GM19351 (cell line): ENCODE measurements around the gene BEGAIN.

Experiments
- ATAC-seq: cut with Tn5 transposase; IDR thresholded peaks from one replicate; pipeline ENCODE4 v1.9.1; 2021; ENCODE audit warnings: mild to moderate bottlenecking, moderate library complexity; ENCODE audit not compliant: unreplicated experiment

Gene BEGAIN

DNA sequence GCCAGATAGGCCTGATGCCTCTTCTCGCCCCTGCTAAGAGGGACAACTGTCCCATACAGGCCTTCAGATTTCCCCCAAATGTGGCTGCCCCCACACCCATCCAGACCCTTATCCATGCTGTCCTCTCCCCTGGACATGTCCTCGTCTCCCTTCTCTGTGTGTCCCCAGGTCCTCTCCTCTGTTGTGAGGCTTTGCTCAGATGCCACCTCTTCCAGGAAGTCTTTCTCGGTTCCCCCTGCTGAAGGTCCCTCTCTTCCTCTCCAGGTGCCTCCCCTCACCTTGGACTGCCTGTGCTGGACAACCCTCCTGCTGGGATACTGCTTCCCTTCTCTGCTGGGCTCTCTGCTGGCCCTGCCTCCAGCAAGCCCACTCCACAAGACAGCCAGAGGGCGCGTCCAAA lies 33.7 kb downstream of the BEGAIN start:
- ATAC-seq: no peak

DNA sequence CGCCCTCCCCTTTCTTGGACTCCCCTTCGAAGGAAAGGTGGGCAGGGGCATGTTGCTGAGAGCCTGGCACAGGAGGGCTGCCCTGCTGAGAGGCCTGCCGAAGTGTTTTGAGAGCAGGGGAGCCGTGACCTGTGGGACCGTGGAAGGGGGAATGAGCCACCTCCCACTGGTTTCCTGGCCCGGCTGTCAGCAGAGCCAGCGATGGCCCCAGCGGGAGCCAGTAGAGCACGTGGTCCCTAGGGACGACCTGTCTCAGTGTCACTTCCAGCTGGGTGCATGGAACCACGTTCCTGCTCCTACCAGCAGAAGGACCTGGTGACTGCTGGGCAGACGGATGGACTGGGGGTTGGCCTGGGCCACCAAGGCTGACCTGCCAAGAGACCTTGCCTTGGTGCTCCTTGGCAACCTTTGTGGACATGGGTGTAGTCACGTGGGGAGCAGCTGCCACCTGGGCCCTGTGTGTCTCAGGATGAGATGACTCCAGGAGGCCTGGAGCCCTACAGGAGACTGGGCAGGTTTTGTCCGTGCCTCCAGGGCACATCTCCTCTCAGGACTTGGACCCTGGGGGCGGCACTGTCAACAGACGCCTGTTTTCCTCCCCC lies 34.6 kb downstream of the BEGAIN start:
- no peak for ATAC-seq

DNA sequence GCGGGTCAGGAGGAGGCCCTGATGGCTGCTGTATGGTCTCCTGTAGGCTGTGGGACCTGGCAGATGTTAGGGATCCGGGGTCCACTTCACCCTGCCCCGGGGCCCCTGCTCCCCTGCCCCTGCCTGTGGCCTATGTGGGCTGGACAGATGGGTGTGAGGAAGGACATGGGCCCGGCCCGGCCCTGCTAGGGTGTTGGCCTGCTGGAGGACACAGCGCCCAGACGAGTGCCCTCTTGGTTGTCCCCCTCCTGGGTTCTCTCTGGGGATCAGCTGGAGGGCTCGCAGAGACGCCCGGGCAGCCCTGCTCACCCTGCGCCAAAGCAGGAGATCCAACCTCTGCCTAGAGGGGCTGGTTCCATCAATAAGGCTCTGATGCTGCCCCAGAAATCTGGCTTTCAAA lies 36.2 kb downstream of the BEGAIN start:
- no peak for ATAC-seq

DNA sequence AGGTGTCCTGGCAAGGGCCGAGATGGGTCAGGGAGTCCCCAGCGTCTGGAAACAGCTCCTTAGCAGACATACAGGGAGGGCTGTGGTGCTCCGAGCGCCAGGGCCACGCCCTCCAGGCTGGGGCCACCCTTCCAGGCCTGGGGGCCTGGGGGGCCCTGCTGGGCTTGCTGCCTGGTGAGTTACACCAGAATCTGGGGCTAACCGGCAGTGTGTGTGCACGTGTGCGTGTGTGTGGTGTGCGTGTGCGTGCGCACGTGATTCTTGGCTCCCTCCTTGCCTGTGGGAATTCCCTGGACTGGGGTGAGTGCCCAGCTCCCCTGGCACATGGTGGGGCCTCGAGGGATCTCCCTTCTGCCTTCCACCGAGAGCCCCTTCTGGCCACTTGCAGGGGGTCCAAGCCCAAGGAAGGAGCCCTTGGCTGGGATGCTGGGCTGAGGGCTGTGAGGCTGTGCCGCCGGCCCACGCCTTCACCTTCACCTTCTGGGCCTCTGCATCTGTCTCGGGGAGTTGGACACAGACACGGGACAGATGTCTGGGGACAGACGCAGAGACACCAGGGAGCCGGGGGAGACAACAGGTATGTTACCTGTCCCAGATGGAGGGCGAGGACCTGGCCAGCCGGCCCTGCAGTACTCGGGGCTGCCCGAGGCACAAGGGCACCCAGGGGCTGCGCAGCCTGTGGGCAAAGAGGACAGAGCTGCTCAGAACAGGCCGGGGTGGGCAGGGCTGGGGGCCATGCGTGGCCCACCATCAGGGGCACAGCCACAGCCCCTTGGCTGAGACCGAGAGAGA lies 37.2 kb downstream of the BEGAIN start:
- ATAC-seq: no peak

DNA sequence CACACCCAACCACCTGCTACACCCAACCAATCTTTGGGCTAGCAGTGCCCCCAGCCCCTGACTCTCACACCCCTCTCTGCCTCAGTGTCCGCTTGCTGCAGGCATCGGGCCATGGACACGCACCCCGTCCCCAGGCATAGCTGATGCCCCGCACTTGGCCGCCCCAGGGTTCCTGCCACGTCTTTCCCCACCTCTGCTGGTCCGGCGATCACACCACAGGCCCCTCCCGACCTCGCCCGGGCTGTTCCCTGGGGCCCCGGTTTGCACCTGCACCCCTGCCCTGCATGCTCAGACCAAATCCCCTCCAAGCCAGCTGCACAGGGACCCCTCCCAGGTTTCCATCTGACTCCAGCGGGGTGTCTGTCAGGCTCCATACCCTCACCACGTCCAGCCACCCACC lies 38.3 kb downstream of the BEGAIN start:
- no peak for ATAC-seq

DNA sequence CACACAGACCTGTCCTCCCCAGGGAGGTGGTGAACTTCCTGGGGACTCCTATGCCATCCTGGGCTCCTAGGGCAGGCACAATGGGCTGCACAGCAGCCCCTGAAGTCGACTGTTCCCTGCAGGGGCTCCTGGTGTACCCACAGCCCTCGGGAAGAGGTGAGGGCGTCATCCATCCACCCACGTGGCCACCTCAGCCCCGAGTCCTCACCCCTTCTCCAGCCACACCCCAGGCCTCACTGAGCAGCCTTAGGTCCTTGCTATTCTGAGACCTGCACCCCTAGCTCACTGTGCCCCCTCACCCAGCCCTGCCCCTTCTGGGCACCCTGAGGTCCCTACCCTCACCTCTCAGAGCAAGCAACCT lies 38.9 kb downstream of the BEGAIN start:
- ATAC-seq: no peak

DNA sequence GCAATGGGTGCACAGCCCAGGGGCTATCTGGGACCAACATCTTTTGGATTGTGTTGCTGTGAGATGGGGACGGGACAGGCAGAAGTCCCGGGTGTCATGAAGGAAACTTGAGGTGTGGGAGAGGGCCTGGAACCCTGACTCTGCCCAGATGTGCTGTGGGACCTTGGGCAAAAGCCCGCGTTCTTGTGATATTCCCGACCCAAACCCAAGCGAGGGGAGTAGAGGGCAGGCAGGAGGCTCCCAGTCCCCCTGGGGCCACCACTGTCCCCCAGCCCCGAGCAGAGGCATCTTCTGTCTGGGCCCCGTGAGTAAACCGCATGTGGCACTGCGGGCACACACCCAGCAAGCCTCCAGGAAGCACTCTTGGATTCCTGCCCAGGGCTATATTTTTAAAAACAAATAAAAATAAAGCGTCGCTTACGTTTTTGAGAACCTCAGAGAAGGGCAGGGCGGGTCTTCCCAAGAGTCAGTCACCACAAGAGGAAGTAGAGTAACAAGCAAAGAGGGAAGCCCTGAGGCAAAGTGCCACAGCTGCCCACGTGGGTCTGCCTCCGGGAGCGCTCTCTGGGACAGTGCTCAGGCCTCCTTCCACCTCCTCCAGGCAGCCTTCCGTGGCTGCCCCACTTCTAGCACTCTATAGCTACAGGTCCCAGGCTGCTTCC lies 39.5 kb downstream of the BEGAIN start:
- no peak for ATAC-seq

DNA sequence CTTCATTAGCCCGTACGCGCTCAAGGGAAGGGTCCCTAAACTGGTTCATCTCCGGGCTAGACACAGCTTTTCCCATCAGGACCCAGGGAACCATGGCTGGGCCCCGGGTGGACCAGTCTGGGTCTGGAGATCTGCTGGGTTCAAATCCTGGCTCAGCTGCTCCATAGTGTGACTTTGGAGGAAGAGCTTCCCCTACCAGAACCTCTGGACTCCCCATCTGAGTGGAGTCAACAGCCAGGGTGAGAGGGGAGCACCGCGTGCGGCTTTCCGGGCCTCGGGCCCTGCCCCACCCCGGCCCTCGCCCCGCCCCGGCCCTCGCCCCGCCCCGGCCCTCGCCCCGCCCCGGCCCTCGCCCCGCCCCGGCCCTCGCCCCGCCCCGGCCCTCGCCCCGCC lies 41.2 kb downstream of the BEGAIN start:
- ATAC-seq: no peak

DNA sequence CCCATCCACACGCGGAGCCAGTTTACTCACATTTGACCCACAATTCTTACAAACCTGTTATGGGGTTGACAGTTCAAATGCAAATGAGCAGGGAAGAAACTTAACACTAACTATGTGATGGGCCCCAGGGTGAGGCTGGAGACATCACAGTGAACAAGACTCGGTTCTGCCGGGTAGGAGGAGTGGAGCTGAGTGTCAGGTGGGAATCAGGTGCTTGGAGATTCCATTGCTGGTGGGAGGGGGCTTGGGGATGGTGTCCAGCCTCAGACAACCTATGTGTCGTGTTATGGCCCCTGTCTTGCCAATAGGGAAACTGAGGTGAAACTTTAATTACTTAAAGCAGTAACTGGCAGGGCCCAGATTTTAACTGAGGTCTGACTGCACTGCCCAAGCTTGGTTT lies 41.9 kb downstream of the BEGAIN start:
- no peak for ATAC-seq

DNA sequence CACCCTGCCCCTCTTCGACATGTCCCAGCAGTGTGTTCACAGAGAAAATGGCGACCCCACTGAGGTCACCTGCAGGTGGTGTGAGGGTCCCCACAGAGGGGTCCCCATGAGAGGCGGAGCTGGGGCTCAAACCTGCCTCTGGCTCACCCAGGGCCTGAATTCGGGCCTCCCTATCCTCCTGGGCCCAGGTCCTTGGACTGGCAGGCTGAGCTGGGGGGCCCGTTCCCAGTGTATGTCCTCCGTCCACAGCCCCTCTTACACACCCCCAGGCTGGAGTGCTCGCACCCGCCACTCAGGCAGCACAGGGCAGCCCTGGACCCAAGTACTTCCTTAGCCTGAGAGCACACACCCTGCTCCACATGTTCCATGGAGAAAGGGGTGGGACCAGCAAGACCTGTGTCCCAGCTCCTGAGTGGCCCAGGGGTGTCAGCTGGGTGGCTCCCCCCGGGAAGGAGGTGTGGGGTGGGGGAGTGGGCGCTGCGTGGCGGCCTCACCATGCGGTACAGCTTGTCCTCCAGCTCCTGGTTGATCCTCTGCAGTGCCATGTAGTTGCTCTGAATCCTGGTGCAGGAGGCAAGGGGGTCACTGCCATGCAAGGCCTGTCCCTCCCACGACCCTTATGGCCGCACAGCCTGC lies 42.6 kb downstream of the BEGAIN start:
- no peak for ATAC-seq

DNA sequence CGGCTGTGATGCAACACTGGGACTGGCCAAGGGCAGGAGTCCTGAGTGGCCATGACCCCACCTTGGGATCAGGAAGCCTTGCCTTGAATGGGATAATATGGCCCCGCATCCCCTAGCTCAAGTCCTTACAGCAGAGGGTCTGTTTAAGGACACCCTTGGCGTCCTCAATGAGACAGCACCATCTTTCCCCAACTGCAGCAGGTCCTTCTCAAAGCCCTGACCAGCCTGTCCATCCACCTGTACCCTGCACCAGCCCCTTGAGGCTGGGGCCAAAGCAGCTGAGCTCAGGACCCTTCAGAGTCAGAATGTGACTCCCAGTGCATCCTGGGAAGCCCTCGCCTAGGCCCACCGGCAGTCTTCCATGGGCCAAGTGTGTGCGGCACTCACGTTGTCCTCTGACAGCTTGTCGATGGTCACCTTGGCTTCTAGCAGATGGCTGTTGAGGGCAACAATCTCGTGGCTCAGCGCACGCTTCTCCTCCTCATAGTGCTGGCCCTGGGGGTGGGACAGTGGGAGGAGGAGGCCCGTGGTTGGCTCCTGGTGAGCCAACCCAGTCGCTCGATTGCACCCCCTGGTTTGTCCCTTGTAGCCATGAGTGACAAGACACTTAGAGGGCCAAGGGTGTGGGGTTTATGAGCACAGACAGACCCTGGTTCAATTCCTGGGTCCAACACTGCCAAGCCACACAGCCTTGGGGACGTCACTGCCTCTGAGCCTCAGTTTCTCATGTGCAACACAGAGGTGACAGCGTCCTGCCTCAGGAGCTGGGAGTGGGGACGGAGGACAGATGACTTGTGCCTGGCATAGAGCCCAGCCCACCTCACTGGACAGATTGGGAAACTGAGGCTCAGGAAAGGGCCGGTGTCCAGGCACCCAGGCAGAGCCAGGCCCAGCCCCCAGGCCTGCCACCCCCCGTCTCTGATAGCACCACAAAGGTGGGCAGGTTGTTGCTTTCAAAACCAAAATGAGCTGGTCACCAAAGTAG lies 43.5 kb downstream of the BEGAIN start:
- no peak for ATAC-seq

DNA sequence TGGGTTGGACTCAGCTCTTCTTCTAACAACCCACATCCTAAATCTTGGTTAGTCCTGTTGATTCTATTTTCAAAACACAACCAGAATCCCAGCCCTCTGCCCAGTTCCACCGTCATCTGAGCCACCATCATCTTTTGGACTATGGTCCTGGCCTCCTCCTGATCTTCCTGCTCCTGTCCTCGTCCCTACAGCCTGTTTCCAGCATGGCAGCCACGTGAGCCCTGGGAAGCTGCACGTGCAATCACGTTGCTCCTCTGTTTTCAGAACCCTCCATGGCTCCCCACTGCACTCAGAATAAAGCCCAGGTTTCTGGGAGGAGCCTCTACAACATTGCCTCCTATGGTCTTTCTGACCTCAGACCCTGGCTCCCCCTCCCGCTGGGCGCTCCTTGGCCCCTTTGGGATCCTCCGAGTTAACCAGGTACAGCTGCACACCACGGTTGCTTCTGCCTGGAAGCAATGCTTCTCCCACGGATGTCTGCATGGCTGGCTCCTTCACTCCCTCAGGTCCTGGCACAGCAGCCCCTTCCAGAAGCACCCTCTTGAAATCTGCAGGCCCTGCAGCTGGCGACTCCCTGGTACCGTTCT lies 44.5 kb downstream of the BEGAIN start:
- no peak for ATAC-seq

DNA sequence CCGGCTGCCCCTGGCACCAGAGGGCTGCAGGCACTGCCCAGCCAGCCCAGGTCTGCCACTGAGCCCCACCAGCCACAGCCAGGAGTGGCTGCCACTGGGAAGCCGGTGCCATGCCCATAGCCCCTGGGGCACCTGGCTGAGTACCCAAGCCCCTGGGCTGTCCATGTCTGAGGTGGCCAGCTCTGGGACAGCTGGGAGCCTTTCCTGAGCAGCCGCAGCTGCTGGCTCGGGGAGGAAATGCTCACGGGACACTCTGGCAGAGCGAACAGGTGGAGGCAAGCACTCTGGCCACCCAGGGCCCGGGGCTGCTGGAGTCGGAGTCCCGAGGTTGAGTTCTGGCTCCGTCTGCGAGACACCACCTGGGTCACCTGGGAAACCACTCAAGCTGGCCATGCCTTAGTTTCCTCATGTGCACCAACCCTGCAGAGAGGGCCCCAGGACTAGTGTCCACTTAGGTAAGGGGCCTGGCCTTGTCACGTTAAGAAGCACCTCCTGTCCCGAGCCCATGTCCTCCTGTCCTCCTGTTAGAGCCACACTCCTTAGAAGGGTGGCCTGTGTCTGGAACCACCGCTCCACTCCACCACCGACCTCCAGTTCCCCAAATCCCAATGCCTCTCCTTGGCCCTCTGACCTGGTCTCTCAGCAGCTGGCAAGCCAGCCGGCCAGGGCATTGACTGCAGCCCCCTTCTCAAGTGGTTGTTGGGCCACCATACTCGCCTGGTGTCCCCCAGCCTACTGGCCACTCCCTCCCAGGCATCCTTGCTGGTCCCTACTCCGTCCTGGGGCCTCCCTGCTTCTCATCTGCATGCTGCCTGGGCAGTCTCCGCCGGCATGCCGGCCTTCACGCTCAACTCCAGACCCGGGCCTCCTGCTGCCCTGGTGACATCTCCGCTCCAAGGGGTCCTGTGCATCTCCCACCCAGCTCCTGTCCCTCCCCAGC lies 45.3 kb downstream of the BEGAIN start:
- ATAC-seq: no peak

DNA sequence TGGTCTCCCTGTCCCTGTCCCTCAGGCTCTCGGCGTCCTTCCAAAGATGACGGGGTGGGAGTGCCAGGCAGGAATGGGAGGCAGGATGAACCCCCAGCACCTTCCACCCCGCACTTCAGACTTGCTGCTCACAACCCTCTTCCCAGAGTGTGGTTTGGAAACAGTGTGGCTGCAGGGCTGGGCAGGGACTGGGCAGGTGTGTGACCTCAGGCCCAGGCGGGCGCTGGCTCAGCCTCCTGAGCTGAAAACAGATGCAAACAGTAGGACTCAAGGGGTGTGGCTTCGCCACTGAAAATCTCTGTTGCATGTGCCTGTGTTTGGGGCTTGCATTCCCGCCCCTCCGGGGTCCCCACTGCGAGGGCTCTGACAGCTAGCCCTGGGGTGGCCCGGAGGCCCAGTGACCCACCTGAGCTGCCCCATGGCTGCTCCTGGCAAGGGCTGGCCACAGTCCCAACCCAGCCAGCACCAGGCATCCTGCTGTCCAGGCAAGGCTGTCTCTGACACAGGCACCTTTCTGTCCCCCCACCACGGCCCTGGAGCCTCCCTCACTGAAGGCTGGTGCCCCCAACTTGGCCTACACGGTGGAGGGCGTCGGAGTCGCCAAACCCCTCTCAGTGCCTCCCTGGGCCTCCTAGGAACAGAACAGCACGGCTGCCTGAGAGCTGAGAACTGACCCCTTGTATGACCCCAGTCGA lies 46.1 kb downstream of the BEGAIN start:
- no peak for ATAC-seq

DNA sequence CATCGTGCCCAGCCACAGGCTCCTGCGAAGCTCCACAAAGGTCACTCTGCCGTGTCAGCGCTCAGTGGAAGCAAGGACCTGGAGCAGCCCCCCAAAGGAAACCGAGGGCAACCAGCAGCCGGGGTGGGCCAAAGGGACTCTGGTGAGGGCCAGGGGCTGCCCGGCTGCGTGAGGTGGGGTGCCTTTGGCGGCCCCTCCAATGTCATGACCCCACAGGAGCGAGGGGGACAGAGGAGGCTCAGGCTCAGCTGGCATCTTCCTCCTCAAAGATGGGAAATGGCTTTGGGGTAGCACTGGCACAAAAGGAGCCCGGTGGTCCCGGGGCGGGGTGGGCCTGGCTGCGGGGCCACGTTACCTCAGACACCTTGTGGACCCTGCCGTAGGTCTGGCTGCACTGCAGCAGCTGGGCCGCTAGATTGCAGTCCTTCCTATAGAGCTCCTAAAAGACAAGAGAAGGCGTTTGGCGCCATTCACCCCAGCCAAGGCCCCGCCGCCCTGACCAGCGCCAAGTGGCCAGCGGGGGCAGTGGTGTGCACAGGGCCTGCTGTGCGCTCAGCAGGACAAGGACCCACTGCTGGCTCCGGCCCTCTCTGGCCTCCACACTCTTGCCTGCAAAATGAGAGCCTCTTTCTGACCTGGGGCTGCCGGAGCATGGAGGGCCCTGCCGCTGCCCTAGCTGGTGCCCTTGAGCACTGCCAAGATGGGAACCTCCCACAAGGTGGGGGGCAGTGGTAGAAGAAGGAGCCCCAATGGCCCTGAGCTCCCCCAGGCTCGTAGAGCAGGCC lies 46.9 kb downstream of the BEGAIN start:
- ATAC-seq: no peak

DNA sequence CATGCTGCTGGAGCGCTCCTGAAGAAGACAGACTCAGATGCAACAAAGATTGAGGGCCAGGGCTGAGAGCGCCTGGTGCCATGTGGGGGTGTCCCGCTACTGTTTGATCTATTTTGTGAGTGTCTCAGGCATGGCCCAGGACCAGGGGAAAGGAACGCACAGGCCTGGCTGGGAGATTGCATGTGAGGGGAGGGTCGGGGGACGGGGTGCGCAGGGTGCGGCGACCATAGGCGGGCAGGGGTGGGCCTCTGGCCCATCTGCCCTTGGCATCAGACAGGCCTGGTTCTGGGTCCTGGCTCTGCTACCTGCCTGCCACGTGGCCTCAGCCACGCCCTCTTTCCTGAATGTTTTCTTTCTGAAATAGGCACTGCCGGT lies 47.5 kb downstream of the BEGAIN start:
- no peak for ATAC-seq

DNA sequence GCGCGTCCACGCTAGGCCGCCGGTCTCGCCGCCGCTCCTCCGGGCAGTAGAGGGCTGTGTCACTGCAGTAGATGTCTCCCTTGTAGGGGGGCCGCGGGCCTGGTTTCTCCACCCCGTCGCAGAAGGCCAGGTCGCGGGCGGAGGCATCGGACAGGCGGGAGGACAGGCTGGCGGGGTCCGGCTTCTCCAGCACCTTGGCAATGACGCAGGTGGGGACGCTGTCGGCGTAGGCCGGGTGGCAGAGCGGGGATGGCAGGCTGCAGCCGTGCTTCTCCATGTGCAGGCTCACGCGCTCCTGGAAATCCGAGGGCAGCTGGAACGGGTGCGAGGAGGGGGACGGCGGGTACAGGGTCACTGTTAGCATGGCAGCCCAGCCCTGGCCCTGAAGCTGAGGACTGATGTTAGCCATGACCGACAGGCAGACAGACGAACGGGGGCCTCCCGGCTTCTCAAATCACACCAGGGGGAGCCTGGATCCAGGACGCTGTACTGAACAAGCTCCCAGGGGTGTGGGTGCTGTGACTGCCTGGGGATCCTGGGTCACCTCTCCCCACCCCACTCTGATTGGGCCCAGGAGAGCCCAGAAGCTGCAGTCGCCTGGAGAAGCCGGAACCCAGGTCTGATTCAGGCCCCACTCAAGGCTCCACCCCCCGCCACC lies 48.1 kb downstream of the BEGAIN start:
- no peak for ATAC-seq
